Lung (tissue), 12 donors: ENCODE results near the gene TMCO4. TPM values are rescaled to one million over a fixed set of nuclear protein-coding genes. Genes with fewer than 3 reads are reported as not detected.
A peak's percentile ranks its signal among the peaks of the same experiment; 100 is the strongest.

Source experiments
- ATAC-seq: fragments of 200-7000 bp; cut with Tn5 transposase; one replicate; pipeline ENCODE4 v1.9.1; 2020; ENCODE audit warnings: moderate number of reproducible peaks; ENCODE audit not compliant: insufficient read depth, low FRiP score
- DNase-seq, 3 donors: peaks; one replicate each; pipeline ENCODE4 v3.0.0-alpha.2; 2013 to 2017
- H3K27ac ChIP-seq, 2 donors: one replicate each; pipeline ENCODE4 v1.5.1; 2013; ENCODE audit warnings: mild to moderate bottlenecking in 2 of 2, moderate library complexity in 2 of 2, control low read depth in 1 of 2, inconsistent platforms in 1 of 2, low read depth in 1 of 2, low read length in 1 of 2
- H3K27me3 ChIP-seq, 3 donors: one replicate each; pipeline ENCODE4 v1.5.1; 2013; ENCODE audit warnings: low read length in 2 of 3; ENCODE audit not compliant: control insufficient read depth in 3 of 3, insufficient read depth in 3 of 3
- H3K36me3 ChIP-seq, 4 donors: one replicate each; pipeline ENCODE4 v1.5.1; 2013; ENCODE audit warnings: low read length in 4 of 4, mild to moderate bottlenecking in 1 of 4, moderate library complexity in 1 of 4; ENCODE audit not compliant: control insufficient read depth in 4 of 4, insufficient read depth in 4 of 4
- H3K4me1 ChIP-seq, 5 donors: one replicate each; pipeline ENCODE4 v1.5.1; 2013; ENCODE audit warnings: low read length in 5 of 5, mild to moderate bottlenecking in 2 of 5, moderate library complexity in 1 of 5; ENCODE audit not compliant: control insufficient read depth in 5 of 5, insufficient read depth in 5 of 5
- H3K4me3 ChIP-seq: one replicate; pipeline ENCODE4 v1.5.1; 2013; ENCODE audit warnings: mild to moderate bottlenecking, control low read depth, moderate library complexity
- H3K9ac ChIP-seq, 2 donors: one replicate each; pipeline ENCODE4 v1.5.1; 2013; ENCODE audit warnings: low read length in 2 of 2, control low read depth in 1 of 2; ENCODE audit not compliant: insufficient read depth in 1 of 2
- H3K9me3 ChIP-seq, 4 donors: one replicate each; pipeline ENCODE4 v1.5.1; 2013; ENCODE audit warnings: low read length in 3 of 4, mild to moderate bottlenecking in 1 of 4, moderate library complexity in 1 of 4; ENCODE audit not compliant: control insufficient read depth in 4 of 4, insufficient read depth in 3 of 4
- WGBS, 2 donors: extraction: QIAGEN DNeasy Blood & Tissue Kit; methylation state at CpG; one replicate each; pipeline ENCODE4 v1.1.7; 2013; 5-methylcytosine and 5-hydroxymethylcytosine counted together
- polyA plus RNA-seq, 2 donors: library from polyadenylated mRNA; stranded (reverse); fragments of 200-250 nt; gene quantifications; one replicate each; pipeline ENCODE4 v1.2.1, GENCODE V29; 2013
- total RNA-seq, 2 donors: library from RNA; depleted of rRNA in 1 of 2; stranded (reverse); fragments of >200 nt in 1 of 2; gene quantifications; one replicate each; pipeline ENCODE4 v1.2.1, GENCODE V29; 2014 to 2021
- TF ChIP-seq, protein P1 (sequence below): IDR thresholded peaks from 2 replicates; pipeline ENCODE4 v1.5.1; 2012; ENCODE audit warnings: mild to moderate bottlenecking; ENCODE audit errors: control extremely low read depth, extremely low read depth
- donor health status: control.
- donor health status: control.
- donor health status: Bipolar disorder and iron deficiency.
- donor health status: healthy.
- donor health status: DM: yes; HTN: yes; CAD: no.

TMCO4 gene
- total and polyA plus RNA-seq, 4 donors = 14.3 to 27.8 (median 19.5) TPM

DNA sequence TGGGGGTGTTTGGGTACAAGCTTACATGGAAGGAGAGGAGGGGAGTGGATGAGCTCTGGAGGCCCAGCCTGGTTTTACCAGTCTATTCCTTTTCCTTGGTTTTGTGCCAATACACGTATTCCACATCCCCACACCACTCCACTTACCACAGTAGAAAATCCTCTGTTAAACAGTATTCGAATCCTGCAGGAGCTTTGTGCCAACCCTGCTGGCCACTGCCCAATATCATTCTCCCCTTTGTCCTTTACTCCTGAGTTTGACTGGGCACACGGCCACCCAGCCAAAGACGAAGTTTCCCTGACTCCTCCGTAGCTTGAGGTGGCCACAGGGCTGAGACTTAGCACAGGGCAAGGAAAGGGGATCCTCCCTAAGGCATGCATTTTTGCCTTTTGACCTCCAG, 61.6 kb downstream of the TMCO4 start:
- no peak overlapping the region for H3K4me3 ChIP-seq
- no peak overlapping the region for H3K27ac ChIP-seq
- no peaks in the 10 kb centered on the region for H3K4me1 ChIP-seq
- no peak overlapping the region for H3K9ac ChIP-seq
- 86 to 91% methylated on average over 5 of the region's 5 CpGs for WGBS, 2 donors
- TF ChIP-seq, protein P1, sequence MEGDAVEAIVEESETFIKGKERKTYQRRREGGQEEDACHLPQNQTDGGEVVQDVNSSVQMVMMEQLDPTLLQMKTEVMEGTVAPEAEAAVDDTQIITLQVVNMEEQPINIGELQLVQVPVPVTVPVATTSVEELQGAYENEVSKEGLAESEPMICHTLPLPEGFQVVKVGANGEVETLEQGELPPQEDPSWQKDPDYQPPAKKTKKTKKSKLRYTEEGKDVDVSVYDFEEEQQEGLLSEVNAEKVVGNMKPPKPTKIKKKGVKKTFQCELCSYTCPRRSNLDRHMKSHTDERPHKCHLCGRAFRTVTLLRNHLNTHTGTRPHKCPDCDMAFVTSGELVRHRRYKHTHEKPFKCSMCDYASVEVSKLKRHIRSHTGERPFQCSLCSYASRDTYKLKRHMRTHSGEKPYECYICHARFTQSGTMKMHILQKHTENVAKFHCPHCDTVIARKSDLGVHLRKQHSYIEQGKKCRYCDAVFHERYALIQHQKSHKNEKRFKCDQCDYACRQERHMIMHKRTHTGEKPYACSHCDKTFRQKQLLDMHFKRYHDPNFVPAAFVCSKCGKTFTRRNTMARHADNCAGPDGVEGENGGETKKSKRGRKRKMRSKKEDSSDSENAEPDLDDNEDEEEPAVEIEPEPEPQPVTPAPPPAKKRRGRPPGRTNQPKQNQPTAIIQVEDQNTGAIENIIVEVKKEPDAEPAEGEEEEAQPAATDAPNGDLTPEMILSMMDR = no peak
- no peak for ATAC-seq
- H3K9me3 ChIP-seq = peaks cover 0 to 2% (median 0%) of the 10 kb centered on the region in 4 donors
- H3K27me3 ChIP-seq = no peaks in the 10 kb centered on the region
- DNase-seq = no peak
- H3K36me3 ChIP-seq = peaks cover 0 to 5% (median 1%) of the 10 kb centered on the region in 4 donors

DNA sequence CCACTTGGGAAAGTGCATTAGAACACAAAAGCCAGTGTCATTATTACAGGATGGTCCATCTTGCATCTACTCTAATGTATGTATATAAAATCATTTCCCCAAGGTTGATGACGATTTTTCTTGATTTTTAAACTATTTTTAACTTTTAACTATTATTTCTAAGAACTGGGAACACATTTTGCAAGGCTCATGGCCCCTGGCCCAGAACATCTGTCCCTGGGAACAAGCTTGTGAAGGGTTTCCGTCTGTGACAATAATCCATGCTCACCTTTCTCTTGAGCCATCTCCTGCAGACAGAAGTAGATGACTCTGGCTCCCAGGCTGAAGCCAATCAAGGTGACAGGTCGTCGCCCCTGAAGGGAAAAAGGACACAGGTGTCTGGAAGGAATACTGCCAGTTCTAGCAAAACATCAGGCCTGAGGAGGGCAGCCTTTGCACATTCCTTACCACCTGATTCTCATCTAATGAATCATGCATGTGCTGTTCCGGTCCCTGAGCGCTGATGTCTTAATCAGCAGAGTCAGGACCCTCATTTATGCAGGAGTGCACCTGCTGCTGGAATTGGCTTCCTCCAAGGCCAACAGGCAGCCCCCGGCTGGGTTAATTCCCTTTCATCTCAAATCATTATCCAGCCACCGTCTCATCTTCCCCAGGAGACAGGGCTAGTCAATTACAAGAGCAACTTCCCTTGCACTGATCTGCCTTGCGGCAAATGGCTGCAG, 62.5 kb downstream of the TMCO4 start:
- Histone ChIP-seq H3K36me3 (peaks cover 0 to 5% (median 1%) of the 10 kb centered on the region in 4 donors), H3K9me3 (peaks cover 0 to 2% (median 0%) of the 10 kb centered on the region in 4 donors), H3K27ac (no peak overlapping the region), H3K27me3 (no peaks in the 10 kb centered on the region), H3K9ac (no peak overlapping the region), H3K4me3 (no peak overlapping the region), H3K4me1 (no peaks in the 10 kb centered on the region)
- TF ChIP-seq, protein P1 = no peak
- 86 to 90% methylated on average over 9 of the region's 9 CpGs for WGBS, 2 donors
- no peak for DNase-seq
- ATAC-seq = no peak

DNA sequence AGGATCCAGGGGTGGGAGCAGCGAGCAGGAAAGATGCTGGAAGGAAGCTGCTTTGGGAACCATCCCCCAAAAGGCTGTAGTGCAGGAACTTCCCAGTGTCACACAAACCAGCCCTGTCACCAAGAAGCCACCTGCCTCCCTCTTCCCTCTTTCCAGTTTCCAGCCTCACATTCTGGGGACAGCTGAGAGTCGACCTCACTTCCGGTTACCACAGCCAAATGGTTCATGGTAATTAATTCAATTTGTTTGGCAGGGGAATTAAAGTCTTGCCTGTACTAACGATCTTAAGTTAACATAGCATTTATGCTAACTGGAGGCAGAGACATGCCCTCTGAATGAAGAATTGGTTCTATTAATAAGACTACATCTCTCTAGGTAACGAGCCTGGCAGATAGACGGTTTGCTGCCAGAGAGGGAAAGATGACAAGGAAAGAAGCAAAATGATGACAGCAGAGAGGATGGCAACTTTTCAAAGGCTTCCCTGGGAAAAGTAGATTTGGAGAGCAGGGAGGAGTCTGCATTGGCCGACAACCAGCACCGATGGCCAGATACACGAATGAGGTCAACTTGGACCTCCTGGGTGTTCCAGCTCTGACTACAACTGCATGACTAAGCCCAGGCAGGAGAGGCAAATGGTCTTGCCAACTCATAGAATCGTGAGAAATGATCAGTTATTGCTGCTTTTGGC, 64.1 kb downstream of the TMCO4 start:
- H3K4me1 ChIP-seq = no peaks in the 10 kb centered on the region
- H3K4me3 ChIP-seq = no peak overlapping the region
- no peak overlapping the region for H3K27ac ChIP-seq
- WGBS, 2 donors = 74 to 89% methylated on average over 10 of the region's 10 CpGs
- H3K9me3 ChIP-seq = peaks cover 0 to 4% (median 0%) of the 10 kb centered on the region in 4 donors
- no peak for ATAC-seq
- peak in 2 of 3 donors; percentile 11 to 37 for DNase-seq
- peaks cover 0 to 7% (median 2%) of the 10 kb centered on the region in 4 donors for H3K36me3 ChIP-seq
- TF ChIP-seq, protein P1 = no peak
- H3K27me3 ChIP-seq = no peaks in the 10 kb centered on the region
- H3K9ac ChIP-seq = no peak overlapping the region
